ENCODE results near the gene ELAC1.
"Not testable (repeated sequence)": the region's sequence is repeated elsewhere in the genome, so short reads cannot be mapped to it uniquely, and the experiment has no call there.

ELAC1 gene

GRCh38 chr18:50973367-50974126, 5.7 kb downstream of the ELAC1 start:
- DNase-seq (ENCODE audit: low spot score) = peak; percentile 16

GRCh38 chr18:50977037-50977760, 9.4 kb downstream of the ELAC1 start:
- DNase-seq (ENCODE audit: low spot score) = no peak

GRCh38 chr18:50981381-50981780, 13.5 kb downstream of the ELAC1 start:
- no peak for DNase-seq (ENCODE audit: low spot score)

GRCh38 chr18:50982086-50982801, 14.4 kb downstream of the ELAC1 start:
- DNase-seq (ENCODE audit: low spot score) = no peak

DNA sequence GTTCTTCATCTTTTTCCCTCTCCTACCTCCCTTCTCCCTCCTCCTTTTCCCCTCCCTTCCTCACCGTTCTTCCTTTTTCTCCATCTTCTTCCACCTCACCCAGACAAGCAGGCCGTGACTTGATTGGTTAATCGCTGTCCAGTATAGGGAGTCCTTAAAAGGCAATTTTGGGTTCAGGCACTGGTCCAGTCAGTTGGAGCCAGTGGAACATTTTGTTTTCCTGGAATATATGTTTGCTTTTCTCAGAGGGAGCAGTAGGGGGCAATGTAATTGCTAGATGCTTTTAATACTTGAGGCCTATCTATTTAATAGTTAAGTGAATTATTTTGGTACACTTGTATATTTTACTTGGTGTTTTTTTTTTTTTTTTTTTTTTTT, 15.0 kb downstream of the ELAC1 start:
- DNase-seq (ENCODE audit: low spot score) = no peak

- DNase-seq (ENCODE audit: low spot score) = peak; percentile 12
Observed at GRCh38 chr18:50986360-50987087, 18.7 kb downstream of the ELAC1 start.

DNA sequence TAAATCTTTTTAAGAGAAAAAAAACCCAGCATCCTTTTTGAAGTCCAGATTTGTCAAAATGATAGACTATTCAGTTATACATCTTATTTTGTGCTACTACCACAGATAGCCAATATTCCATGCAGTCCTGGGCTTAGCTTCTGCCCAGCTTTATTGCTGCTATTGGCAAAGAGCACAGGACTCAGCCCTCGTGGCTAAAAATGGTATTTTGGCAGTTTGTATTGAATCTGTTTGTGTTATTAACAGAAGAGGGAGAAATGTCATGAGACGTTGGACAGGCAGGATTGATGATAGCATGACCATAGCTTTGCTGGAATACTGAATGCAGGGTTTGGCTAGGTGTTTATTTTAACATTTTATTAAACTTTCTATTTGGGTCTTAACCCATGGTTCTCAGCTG, 19.4 kb downstream of the ELAC1 start:
- DNase-seq (ENCODE audit: low spot score) = no peak

- no peak for DNase-seq (ENCODE audit: low spot score)
Observed at GRCh38 chr18:50989711-50990110, 21.9 kb downstream of the ELAC1 start.

GRCh38 chr18:50992351-50992762, 24.5 kb downstream of the ELAC1 start:
- DNase-seq (ENCODE audit: low spot score) = no peak

GRCh38 chr18:50994031-50994430, 26.2 kb downstream of the ELAC1 start:
- DNase-seq (ENCODE audit: low spot score) = no peak

GRCh38 chr18:51003174-51003573, 35.3 kb downstream of the ELAC1 start:
- not testable (repeated sequence) for DNase-seq (ENCODE audit: low spot score)

DNA sequence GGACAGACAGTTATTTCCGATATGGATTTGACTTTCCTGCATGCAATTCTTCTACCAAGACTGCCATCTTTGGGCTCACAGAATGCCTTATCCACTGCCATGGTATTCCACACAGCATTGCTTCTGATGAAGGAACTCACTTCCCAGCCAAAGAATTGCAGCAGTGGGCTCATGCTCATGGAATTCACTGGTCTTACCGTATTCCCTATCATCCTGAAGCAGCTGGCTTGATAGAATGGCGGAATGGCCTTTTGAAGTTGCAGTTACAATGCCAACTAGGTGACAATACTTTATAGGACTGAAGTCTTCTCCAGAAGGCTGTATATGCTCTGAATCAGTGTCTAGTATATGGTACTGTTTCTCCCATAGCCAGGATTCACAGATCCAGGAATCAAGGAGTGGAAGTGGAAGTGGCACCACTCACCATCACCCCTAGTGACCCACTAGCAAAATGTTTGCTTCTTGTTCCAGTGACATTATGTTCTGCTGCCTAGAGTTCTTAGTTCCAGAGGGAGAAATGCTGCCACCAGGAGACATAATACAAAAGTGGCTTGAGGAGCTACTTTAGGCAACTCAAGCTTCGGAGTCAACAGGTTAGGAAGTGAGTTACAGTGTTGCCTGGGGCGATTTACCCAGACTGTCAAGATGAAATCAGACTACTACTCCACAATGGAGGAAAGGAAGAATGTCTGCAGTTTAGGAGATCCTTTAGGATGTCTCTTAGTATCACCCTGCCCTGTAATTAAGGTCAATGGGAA, 38.4 kb downstream of the ELAC1 start:
- no peak for DNase-seq (ENCODE audit: low spot score)

DNA sequence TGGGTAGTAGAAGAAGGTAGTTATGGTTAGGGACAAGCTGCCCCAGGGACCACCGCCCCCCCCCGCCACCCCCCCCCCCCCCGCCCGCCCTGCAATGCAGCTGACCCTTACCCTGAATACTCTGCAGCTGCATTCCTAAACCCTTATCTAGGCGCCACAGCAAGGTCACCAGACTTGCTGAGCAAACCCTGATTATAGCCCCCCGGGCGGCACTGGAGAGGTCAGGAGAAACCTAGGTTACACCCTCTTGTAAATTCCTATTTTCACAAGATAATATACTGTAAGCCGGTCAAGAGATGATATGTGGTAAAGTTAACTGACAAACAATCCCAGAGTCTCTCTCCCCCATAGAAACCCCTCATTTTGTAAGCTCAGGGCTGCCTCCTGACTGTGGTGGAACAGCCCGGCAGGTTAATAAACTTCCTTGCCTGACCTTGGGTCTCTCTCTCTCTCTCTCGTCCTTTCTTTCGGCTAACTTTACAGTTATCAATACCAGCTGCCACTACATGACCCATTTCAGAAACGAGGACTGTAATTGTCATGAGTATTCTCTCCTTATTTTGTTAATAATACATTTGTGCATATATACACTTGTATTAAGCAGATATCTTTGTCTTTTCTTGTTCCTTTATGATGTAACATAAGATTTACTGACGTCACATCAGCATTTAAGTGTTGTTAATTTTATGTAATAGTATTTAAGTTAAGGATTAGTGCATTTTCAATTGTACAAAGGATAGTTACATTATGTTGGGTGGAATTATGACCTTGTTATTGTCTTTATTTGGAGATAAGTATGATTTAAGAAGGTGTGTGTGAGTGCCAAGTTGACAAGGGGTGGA, 39.3 kb downstream of the ELAC1 start:
- peak; percentile 10 for DNase-seq (ENCODE audit: low spot score)

GRCh38 chr18:51007790-51008139, 39.9 kb downstream of the ELAC1 start:
- no peak for DNase-seq (ENCODE audit: low spot score)

GRCh38 chr18:51009072-51009471, 41.2 kb downstream of the ELAC1 start:
- DNase-seq (ENCODE audit: low spot score) = no peak

GRCh38 chr18:51010218-51010617, 42.4 kb downstream of the ELAC1 start:
- no peak for DNase-seq (ENCODE audit: low spot score)

DNA sequence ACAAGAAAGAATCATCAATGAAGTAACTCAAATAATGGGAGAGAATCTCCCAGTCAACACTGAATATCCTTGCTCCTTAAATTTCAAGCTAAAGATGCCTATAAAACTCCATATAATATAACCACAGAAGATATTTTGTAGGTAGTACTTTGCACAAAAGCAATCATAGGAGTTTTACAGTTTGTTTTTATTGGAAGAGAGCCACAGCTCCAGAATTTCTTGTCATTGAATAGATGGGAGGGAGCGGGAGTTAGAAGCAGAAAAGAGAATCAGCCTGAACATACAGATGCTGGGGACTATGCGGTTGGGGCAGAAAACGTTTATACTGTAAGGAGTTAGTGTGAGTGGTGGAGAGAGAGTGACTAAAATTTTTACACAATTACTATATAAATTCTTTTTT, 43.9 kb downstream of the ELAC1 start:
- DNase-seq (ENCODE audit: low spot score) = no peak

- DNase-seq (ENCODE audit: low spot score) = no peak
Observed at GRCh38 chr18:51012441-51012840, 44.6 kb downstream of the ELAC1 start.

DNA sequence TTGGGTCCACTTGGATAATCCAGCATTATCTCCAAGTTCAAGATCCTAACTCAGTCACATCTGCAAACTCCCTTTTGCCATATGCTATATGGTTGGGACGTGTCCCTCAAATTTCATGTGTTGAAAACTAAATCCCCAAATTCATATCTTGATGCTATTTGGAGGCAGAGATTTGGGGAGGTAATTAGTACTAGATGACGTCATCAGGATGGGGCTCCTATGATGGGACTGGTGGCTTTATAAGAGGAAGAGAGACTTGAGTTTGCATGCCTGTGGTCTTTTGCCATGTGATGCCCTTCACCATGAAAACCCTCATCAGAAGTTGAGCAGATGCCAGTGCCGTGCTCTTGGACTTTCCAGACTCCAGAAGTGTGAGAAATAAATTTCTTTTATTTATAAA, 45.4 kb downstream of the ELAC1 start:
- DNase-seq (ENCODE audit: low spot score) = no peak

- no peak for DNase-seq (ENCODE audit: low spot score)
Observed at GRCh38 chr18:51017140-51017879, 49.5 kb downstream of the ELAC1 start.
